HG03558 (cell line): Measurements from ENCODE around the gene CYTH3.

Experiments used
- ATAC-seq: cut with Tn5 transposase; IDR thresholded peaks from one replicate; pipeline ENCODE4 v1.9.1; 2021; ENCODE audit warnings: moderate number of reproducible peaks; ENCODE audit not compliant: unreplicated experiment; ENCODE audit errors: extremely low read depth

Gene CYTH3

DNA sequence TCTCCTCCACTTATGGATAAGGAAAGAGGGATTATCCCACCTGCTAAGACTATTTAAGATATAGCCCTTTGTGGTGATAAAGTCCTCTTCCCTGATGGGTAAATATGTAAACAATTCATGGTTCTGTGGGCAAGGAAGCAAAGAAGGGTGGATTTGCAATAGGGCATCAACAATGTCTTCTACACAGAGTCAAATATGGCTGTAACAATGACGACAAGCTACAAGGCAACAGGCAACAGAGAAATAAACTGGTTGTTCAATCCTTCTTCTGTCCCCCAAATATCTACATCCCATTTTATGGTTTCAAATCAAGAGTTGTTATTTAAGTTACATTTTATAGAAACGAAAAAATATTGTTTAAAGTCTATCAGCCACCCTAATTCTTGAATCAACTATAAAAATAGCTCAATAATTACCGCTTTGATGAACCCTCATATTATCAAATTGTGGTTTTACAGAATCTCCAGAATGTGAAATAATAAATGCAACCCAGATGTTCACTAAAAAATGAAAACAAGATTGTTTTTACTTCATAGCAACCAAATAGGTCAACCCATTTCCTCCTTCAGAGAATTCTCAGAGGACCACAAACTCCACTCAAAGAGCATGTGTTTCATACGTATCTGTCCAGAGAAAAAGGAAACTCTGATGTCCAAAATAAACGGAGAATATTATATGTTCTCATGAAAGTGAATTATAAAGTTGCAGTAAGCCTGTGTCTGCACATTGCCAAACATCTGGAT lies 13.8 kb downstream of the CYTH3 start:
- ATAC-seq: no peak

DNA sequence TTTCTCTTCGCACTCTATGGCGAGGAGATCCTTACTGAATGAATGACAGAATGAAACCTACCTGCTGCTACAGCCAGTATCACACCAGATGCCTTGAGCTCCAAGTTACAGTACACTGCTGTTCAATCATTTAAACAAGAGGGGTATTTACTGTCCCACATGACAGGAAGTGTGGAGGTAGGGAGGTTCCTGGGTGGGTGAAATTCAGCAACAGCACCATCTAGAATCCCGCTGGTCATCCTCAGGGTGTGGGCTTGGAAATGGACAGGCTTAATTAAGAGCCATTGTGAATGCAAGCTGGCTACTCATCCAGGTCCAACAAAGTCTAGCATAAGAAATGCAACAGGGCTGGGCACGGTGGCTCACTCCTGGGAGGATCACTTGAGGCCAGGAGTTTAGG lies 14.7 kb downstream of the CYTH3 start:
- ATAC-seq: no peak

DNA sequence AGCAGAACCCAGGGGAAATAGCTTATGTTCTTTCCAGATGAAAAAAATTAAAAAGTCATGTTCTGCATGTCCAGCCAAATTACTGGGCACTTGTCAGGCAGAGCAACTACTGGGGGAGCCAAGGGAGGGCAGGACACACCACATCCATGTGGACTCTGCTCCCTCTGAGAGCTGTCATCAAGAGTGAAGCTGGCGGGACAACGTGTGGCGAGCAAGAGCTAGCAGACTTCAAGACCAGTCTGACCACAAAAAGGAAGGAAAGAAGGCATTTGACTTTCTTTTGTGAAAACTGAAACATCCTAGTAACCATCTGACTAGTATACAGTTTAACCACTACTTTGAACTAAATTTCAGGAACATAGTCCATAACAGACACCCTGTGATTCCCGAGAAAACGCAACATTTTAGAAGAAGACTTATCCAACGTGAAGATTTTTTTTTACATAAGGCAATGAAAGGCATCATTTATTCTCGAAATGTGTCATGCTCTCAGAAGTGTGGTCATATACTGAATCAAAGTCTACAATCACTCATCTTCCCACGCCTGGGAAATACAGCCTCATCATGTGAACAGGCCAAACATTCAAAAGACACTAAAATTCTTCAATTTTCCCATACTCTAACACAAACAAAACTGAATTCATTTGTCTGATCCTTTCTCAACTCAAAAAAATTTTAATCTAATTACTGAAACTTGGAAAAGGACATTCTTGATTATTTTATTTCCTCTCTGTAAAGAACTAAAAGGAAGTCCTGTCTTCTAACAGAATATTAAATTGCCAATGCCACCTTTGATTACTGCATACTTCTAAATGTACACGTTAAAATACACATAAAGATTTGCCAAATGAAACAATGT lies 15.5 kb downstream of the CYTH3 start:
- peak; percentile 37 for ATAC-seq

DNA sequence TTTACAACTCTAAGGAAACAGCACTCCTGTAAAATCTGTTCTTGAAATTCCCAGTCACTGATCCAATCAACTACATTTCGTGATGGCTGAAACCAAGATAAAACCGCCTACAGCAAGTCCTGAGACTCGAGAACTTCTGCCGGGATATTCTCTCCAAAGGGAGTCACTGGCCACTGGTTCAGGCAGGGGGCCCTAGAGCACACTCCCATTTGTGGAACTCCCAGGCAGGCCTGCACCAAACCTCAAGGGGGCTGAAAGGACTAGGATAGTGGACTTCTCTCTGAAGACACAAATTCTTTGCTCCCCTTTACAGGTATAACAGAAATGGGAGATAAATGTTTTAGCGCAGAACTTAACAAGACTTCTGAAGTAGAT lies 16.3 kb downstream of the CYTH3 start:
- no peak for ATAC-seq

DNA sequence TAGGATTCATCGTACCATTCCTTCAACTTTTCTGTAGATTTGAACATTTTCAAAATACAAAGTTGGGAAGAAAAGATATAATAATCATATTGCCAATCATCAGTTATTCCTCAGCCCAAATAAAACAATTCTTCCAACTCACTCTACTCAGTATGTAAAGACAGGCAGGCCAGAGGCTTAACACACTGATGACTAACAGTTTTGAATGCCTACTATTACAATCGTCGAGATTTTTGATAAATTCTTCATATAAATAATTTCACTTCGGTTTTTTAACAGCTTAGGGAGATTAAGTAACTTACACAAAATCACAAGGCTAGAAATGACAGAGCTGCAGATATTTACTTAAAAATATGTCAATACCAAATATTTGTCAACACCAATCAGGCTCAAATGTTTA lies 17.6 kb downstream of the CYTH3 start:
- ATAC-seq: no peak

DNA sequence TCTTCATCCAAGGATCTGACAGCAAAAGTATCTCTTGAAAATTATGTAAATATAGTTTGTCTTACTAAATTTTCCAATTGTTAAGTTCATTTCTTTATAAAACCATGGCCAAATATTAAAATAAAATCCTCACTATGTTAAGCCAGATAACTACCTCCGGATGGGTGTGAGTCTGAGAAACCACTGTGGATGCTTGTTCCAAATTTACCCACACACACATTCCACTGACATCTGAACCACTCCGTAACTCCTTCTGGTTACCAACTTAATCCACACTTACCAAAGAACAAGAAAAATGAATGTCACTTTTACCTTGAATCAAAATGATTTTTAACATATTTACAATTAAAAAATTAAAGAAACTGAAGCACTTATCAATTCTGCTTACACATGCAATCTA lies 19.7 kb downstream of the CYTH3 start:
- ATAC-seq: no peak

DNA sequence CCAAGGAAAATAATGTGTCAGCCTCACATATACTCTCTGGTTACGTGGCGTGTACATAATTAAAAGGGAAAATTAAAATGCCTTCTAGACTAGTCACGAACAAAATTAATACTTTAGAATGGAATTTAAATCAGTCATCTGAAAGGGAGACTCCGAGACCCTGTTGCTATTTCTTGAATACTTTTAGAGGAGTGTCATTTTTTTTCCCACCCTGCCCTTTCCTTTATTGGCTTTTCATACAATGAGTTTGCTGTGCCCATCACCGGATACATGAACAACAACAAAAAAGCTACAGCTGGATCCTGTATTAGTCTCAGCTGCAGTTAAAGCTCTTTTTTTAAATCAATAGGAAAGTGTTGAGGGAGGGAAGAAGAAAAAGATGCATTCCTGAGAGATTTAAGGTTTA lies 20.1 kb downstream of the CYTH3 start:
- no peak for ATAC-seq

DNA sequence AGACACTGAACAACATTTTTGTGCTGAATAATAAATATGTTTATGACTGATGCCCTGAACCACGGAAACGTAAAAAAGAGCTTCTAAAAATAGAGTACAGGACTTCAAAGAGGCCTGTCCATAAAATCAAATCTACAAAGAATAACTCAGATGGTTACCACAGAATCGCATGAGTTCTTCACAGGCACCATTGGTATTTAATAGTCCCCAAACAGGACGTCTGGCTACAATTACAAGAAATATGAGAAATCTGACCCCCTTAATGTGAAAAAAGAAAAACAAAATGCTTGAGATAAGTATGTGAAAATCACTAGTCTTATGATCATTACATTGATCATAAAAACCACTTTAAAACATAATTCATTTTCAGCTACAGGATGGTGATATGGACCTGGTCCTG lies 20.8 kb downstream of the CYTH3 start:
- no peak for ATAC-seq

DNA sequence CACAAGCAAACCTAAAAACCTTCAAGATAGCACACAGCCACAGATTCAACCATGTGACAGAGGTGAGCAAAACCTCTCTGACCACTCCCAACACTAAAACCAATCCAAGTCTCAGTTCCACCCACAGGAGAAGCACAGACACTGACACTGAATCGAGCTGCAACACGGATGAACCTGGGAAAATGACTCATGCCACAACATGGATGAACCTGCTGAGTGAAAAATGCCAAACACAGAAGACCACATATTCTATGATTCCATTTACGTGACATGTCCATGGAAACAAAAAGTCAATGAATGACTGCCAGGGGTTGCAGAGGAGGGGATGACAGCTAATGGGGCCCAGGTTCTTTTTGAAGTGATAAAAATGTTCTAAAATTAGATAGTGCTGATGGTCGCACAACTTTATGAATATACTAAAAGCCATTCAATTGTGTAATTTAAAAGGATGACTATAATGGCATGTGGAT lies 22.0 kb downstream of the CYTH3 start:
- peak; percentile 53 for ATAC-seq

DNA sequence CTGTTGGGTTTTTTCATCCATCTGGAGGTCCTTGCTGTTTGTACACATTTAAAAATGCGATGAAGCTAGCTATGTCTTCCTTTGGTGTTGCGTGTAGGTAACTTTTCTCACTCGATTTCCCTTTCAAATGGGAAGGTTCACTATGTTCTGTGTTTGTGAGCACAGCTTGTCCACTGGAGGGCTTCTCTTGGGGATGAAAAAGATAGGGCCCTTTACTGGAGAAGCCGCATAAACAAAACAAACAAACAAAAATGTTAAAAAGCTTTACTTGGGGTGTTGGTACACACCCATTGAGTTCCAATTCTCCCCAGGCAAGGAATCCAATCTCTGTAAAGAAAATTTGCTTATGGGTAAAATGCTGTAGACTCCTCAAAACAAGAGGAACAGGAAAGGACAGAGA lies 23.4 kb downstream of the CYTH3 start:
- ATAC-seq: no peak

DNA sequence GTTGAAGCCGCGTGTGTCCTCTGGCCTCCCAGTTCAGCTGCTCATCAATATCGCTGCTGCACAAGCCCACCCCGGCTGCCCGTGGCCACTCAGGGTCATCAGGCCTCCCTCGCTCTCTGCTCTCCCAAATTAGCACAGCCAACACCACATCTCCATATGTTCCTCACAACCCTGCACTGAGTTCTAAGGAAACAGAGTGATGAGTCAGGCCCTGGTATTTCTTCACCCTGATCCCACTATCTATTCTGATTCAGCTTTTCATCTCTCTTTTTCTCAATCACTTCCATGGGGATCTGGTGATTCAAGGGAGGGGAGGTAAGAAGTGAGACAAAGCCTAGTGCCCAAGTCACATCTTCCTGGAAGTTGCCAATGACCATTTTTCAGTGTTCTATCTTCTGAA lies 23.8 kb downstream of the CYTH3 start:
- ATAC-seq: no peak

DNA sequence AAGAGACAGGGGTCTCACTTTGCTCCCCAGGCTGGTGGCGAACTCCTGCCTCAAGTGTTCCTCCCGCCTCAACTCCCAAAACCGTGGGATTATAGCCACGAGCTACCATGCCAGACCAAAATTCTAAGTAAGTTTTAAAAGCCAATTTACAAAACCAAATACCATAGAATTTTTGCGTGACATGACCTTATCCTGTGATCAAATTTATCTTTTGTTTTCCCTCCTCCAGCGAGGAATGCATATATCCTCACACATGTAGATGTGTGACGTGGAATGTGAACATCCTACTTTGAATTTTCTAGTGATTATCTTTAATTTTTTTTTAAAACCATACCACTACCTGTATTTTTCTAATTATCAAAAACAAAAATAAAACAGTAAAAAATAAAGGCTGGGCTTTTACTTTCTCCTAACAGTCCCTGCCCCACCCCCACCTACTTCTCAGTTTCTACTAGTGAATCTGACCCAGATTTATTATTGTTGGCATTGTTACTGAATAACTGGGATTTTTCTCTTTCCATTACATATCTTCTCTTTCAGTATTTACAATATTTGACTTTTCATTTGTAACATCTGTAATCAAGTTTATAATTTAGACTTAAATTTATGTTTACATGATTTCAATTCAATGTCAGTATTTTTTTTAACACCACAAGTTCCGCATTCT lies 26.0 kb downstream of the CYTH3 start:
- no peak for ATAC-seq

DNA sequence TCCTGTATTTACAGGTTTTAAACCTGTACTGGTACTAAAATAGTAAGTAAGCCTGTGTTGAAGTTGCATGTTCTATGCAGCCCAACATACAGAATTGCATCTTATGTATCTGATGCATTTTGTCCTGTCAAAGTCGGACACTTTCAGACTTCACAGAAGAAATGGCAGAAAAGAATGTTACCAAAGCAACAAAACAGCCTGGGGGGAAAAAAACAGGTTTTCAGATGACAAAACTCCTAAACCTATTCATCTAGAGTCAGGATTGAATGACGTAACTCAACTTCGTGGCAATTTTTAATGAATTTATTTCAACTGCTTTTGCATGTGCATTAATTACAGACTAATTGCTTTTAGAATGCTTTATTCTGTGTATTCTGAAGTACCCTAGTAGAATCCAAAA lies 28.4 kb downstream of the CYTH3 start:
- ATAC-seq: no peak

DNA sequence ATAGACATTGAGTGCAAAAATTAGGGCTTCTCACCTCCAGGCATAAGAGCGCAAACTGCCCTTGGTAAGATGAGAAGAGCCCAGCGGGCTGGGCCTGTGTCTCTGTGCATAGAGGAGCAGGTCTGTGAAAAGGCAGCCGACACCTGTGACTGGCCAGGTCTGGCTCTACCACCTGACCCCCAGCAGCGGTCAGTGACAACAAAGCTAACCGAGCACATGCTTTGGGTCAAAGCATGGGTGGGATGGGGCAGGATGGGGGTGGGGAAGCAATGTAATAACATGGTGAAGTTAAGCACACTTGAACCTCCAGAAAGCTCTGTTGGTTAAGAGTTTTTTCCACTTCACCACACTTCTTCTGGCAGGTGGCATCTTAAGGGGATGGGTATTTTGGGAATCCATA lies 29.3 kb downstream of the CYTH3 start:
- no peak for ATAC-seq

DNA sequence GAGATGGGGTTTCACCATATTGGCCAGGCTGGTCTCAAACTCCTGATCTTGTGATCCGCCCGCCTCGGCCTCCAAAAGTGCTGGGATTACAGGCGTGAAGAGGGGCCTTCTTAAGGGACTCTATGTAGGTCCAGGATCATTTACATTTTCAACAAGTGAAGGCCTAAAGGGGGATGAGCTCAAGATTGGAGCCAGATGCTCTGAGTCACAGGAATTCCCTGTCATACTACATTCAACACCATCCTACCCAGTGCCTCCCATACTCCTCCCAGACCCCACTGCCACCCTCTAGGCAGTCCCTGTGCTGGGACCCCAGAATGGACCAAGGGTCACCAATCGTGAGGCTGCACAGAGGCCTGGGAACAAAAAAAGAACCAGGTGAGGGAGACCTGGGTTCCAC lies 29.9 kb downstream of the CYTH3 start:
- no peak for ATAC-seq

DNA sequence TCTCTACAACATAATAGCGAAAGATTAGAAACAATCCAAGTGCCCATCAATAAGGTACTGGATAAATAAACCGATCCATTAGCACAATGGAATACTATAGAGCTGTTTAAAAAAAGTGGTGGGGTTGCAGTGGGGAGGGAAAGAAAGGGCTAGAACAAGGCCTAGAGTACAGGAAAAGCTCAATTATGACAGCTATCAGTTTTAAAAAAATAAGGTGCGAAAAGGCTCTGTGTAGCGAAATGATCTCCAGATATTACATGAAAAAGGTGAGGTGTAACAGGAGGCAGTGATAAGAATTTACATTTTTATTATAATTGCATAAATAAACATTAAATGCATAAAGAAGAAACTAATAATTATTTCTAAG lies 30.8 kb downstream of the CYTH3 start:
- no peak for ATAC-seq

DNA sequence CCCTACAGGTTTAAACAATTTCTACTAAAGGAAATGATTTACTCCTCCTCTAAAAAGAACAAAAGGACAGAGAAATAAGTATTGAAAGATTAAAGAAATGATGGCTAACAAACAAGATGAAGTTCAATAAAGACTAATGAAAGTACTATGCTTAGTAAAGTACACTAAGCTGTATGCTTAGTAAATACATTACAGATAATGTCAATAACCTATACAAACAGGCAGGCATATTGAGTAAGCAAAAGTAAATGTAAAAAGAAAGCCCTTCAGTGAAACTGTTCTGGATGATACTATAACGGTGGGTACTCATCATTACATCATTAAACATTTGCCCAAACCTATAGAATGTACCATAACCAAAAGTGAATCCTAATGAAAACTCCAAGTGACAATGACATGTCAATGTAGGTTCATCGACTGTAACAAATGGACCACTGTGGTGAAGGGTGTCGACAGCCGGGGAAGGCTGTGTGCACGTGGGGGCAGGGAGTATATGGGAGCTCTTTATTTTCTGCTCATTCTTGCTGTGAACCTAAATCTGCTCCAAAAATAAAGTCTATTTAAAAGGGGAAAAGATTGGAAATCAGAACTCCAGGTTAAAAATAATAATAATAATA lies 34.0 kb downstream of the CYTH3 start:
- no peak for ATAC-seq

DNA sequence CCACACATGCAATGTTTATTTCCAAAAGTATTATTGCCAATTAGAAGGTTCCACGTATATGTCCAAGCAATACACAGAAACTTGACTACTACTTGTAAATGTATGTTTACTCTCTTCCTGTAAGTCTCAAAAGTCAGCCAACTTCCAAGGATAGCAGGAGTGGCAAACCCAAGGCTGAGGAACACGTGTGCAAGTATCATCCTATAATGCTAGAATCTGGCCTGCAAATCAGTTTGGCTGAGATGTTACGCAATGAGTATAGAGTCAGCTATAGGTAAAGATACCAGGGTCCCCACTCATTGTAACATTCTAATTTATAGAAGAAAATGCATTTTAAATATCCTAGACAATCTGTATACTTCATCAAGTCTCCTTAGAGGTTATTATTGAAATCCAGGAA lies 34.7 kb downstream of the CYTH3 start:
- ATAC-seq: no peak

DNA sequence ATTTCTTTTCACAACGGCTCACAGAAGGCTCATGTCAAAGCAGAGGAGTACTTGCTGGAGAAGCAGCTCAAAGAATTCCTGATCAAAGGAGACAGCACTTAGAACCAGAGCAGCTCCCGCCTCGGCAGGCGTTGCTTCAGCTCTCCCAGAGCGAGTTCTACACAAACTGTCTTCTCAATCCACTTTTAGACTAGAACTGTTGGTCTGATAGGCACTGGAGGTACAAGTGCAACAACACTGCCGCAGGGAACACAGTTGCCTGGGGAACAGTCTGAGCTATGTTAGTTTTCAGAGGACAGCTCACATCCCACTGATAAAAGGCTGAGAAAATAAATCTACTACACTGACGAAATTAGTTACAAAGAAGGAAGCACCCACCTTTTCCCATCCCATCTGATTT lies 35.4 kb downstream of the CYTH3 start:
- ATAC-seq: no peak

DNA sequence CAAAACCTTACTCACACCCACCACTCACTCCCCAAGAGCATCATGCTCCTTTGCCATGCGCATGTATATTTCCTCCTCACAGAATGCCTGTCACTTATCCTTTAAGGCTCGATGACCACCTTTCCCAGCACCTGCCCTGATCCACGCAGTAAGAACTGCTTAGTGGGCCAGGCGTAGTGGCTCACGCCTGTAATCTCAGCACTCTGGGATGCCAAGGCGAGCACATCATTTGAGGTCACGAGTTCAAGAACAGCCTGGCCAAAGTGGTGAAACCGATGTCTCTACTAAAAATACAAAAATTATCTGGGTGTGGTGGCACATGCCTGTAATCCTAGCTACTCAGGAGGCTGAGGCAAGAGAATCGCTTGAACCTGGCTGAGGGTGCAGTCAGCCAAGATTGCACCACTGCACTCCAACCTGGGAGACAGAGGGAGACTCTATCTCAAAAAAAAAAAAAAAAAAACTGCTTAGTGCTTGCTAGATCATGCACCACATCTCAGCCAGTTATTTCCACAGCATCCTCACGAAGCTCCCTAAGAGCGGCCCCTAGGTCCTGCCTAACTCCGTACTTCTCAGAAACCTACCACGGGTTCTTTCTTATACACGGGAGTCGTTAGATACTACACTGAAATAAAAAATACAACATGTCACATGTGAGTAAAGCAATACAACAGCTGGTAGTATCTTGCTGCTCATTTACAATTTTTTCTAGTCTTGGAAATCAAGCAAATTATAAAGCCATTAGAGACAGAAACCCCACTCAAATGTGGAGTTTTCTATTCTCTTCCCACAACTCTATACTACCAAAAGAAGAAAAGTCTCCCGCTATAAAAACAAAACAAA lies 37.2 kb downstream of the CYTH3 start:
- ATAC-seq: no peak
